ENCODE measurements around the gene MAN1C1.

The MAN1C1 gene

DNA sequence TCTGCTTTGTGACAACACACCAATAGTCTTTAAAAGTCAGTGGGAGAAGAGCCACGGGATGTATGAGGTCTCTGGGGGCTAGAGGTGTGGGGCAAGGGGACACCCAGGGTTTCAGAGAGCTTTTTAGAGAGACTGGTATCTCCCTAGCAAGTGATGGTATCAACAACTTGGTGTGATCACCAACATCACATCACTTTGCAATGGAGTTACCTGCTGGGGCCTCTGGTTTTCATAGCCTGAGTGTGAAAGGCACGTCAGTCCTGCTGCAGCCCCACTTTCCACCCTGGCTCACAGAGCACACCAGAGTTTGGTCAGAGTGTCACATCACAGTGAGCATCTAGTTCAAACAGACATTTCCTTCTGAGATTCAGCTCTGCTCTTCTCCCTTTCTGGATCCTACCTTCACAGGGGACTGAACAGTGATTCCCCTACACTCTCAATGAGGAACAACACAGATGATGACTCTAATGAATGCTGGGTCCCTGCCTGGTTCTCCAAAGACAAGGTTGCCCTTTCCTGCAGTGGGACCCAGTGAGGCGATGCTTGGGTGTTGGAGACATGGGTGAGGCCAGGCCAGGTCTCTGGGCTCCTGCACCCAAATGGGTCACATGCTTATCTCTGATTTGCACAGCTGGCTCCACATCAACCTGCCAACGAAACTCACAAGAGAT, 2.0 kb upstream of the MAN1C1 start:
- DNase-seq (ENCODE audit: low spot score): no peak

DNA sequence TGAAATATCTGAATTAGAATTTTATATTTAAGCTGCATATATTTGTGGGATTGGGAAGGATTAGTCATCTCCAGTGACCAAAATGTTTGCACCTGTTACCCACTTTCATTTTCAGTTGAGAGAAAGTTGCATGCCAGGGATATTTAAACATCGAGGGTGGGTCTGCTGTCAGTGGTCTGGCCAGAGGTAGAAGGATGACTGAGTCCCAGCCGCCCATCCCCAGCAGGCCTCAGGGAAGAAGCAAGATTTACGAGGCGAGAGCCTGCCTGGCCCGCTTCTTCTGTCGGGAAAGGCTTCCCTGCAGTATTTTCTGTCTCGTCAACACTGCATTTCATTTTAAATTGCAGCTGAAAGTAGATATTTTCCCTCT, 1.4 kb upstream of the MAN1C1 start:
- no peak for DNase-seq (ENCODE audit: low spot score)

DNA sequence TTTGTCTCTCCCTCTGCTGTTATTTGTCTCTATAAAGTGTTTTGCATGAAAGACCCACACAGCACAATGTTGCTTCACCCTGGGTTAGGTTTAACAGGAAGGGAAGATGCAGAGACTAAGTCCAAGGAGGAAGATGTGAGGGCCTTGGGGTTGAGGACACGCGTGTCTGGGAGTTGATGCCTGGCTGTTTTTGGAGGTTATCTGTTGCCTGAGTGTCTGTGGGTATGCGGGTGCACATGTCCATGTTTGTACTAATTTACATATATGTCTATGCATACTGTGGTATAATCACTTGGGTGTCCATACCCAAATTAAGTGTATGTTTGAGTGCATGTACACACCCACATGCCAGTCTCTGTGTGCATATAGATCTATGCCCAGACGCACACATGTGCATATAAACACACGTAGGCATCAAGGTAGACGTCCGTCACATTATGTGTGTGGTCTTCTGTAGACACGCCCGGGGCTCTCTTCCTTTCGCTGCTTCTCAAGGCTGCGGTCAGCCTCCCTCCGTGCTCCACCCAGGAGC, 962 bp upstream of the MAN1C1 start:
- no peak for DNase-seq (ENCODE audit: low spot score)

DNA sequence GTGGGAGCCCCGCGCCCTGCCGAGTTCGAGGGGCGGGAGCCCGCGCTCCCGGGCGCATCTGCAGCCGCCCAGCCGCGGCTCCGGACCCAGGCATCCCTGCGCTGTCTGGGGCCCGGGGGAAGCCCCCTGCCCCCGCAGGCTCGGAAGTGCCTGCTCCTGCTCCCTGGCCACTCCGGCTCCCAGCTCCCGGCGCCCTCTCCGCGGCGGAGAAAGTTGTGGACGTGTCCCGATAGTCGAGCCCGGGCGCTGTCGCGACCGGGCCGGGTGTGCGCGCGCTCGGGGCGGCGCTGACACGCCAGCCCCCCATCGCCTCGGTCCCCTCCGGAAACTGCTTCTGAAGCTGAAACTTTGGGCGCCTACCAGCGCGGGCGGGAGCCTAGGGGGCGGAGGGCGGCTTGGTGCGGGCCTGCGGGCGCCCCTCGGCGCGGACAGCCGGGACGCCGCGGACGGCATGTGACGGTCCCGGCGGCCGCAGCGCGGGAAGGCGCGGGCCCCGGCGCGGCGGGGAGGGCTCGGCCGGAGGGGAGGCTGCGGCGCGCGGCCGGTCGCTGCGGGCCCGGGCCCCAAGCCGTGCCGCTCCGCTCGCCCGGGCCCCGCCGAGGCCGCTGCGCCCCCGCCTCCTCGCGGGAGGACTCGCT, 515 bp downstream of the MAN1C1 start:
- no peak for DNase-seq (ENCODE audit: low spot score)

DNA sequence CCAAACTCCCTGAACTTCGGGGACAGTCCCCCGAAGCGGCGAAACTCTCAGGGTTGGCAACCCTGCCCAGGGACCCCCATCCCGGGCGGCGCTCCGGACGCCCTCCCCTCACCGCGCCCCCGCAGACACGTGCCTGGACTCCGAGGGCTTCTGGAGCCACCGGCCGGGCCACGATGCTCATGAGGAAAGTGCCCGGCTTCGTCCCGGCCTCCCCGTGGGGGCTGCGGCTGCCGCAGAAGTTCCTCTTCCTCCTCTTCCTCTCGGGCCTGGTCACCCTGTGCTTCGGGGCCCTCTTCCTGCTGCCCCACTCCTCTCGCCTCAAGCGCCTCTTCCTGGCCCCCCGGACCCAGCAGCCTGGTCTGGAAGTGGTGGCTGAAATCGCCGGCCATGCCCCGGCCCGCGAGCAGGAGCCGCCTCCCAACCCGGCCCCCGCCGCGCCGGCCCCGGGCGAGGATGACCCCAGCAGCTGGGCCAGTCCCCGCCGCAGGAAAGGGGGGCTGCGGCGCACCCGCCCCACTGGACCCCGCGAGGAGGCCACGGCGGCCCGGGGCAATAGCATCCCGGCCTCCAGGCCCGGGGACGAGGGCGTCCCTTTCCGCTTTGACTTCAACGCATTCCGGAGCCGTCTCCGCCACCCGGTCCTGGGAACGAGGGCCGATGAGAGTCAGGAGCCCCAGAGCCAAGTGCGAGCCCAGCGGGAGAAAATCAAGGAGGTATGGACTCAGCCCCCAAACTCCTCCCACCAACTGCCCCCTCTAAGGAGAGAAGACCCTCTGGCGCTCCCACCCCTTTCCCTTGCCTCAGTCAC, 1.2 kb downstream of the MAN1C1 start:
- DNase-seq (ENCODE audit: low spot score): no peak

DNA sequence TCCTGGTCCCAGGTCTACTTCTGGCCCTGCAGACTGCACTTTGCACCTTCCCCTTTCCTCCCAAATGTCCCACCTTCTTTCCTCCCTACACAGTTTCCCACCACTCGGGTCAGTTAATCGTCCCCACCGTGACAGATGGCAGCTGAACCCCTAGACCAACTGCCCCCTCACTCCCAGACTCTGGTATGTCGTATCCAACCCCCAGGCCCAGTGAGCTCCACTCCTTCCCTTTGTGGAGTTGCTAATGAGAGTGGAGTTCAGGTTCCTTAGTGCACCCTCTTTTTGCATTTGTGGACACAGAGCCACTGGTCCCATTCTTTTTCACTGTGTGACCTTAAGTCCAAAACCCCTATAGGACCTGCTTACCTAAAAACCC, 1.8 kb downstream of the MAN1C1 start:
- DNase-seq (ENCODE audit: low spot score): no peak

DNA sequence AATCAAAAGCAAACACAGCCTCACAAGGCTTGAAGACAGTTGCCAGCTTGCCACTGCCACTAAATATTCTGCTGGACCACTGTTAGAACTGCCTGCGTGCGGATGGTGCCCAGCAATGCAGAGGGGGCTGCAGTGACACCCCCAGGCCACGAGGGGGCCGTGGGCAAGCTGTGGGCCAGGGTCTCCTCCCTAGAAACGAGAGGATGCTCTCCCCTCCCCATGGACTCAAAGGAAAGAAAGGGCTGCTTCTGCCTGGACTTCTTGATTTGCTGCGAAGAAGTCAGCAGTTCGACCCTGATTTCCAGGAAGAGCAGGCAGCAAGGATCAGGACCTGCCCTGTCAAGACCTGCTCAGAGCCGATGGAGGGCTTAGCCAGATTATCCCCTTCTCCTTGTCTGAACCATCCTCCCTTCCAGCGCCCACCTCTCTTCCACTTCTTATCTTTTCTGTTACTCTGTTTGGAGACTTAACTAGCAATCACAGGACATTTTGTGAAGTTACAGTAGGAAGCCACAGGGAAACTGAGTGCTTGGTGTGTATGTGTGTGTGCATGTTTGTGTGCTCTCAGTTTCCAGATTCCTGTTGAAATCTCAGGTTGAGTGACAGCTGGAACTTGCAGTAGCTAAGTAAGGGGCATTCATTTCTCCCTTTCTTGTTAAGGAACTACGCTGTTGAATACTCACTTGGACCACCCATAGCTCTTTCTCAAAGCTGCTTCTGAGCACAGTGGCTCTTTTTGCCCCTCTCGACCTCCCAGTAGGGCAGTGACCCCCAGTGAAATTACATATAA, 2.7 kb downstream of the MAN1C1 start:
- DNase-seq (ENCODE audit: low spot score): no peak

DNA sequence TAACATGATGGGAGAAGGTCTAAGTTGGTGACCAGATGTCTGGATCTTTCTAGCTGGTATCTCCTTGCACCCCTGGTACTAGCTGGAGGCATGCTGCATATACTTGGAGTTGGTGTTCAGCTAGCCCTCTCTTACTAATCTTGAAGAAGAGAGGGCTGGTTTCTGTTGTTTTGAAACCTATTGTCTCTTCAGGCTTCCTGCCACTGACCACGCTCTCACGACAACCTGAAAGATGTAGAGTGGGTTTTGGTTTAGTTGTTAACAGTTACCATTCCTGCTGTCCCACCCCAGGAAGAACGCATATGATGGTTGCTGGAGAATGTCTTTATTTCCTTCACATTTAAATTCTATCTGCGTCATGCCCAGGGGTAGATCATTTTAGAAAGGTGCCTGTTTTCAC, 3.6 kb downstream of the MAN1C1 start:
- no peak for DNase-seq (ENCODE audit: low spot score)

DNA sequence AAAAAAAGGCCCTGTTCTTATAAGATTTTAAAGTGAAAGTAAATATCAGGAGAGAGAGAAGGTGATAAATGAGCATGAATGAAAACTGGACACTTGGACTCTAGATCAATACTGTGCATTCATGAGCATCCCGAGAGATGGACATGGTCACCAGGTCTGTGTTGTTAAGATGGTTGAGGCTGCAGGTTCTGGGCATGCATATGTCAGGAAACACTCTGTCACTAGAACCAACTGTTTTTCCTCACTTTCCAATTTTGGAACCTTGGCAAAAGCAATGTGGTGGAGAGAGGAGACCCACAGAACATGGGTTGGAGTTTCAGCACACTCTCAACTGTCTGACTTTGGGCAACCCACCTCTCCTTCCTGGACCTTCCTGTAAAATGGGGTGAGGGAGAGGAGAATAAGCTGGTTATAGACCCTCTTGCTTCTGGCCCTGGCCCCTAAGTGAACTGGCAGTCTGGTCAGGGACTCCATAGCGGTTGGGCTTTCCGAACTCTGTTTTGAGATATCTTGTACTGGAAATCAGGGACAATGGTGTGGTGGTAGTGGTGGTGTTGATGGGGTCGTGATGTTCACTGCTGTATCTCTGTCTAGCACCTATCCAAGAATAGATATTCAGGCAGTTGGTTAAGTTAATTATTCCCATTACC, 4.2 kb downstream of the MAN1C1 start:
- no peak for DNase-seq (ENCODE audit: low spot score)

DNA sequence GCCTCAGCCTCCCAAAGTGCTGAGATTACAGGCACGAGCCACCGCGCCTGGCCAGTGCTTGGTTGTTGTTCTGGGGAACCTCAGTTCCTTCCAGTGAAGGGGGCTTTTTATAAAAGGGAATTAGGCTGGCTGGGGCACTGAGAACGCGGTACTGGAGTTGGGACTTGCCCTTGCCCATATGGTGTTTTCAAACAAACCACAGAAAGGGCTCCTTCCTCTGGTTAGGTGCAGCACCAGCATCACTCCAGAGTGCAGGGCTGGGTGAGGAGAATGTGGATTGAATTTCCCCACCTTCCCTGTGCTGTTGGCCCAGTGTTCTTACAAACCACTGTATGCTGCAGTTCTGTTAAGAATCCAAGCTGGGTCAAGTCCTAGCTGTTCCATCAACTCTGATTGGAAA, 5.3 kb downstream of the MAN1C1 start:
- no peak for DNase-seq (ENCODE audit: low spot score)

DNA sequence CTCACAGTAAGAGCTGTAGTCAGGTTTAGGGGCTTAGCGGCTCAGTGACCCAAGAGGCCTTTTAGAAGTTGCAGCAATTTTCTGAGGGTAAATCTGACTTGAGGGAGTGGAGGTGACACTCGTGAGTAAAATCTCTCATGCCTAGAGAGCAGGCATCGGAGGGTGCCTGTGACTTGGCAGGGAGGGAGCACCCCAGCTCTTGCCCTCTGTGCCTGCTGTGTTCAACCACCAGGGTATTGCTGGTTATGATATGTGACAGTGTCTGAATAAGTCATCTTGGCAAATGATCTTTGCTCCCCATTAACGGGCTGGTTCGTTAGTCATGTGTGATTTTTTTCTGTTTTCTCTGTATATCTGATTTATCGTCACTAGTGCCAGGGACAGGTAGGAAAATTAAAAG, 5.9 kb downstream of the MAN1C1 start:
- no peak for DNase-seq (ENCODE audit: low spot score)

DNA sequence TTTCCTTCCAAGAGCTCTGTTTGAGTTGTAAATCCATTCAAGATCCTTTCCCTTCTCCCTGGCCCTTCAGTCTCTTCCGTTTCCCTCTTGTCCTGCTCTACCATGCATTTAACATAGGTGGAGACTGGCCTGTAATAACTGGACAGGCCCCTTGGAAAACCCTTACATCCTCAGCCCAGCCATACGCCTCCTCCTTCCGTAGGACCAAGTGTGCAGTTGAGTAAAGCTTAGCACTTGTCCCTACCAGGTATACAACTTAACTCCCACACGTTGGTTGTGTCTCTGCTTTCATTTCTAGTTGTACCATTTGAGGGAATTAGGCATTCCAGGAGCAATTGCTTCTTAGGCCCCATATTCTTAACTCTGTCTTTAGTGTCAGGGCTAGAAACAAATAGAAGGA, 6.4 kb downstream of the MAN1C1 start:
- DNase-seq (ENCODE audit: low spot score): no peak

DNA sequence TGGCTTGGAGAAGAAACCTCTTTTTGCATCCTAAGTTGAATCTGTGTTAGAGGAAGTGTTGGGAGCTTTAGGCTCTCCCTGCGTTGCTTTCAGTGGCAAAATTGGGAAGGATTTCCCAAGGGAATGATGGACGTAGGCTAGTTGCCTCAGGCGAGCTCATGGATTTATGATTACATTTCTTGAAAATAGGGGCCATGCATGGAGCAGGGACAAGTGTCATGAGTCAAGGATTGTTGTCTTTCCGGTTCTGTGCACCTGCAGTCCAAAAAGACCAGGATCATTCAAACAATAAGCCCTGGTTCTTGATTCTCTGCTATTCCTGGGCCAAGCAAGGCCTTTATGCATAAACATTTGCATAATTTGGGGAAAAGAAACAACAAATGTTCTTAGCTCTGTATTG, 7.1 kb downstream of the MAN1C1 start:
- DNase-seq (ENCODE audit: low spot score): no peak

DNA sequence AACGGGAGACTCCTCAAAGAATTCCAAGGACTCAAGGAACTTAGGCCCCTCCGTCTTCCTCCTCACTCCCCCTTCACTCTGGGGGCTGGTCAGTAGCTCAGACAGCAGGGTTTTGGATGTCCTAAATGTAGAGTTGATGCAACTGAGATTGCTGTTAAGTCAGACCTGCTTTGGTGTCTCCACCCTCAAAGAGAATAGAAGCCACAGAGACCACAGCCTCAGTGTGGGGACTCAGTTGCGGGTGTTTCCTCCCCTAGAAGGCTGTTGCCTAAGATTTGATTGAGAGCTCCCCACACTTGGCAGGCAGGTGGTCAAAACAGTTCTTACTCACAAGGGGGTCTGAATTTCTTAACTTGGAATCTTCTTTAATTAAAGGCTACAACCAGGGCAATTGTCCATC, 7.6 kb downstream of the MAN1C1 start:
- DNase-seq (ENCODE audit: low spot score): no peak

DNA sequence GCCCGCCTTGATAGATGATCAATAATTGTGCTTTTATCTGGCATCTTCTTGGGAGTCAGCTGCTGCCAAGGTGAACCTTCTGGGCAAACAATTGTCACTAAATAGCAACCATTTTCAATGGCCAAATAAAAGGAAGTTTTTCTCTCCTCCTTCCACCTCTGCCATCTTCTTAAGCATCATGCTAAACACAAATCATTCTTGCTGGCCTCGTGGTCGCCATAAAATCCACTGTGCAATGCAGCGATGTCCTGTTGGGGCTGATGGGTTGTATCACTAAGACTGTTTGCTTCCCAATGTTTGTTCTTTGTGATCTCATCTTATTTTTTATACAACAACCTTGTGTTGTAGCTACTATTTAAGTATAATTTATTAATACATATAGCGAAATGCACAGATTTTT, 8.0 kb downstream of the MAN1C1 start:
- no peak for DNase-seq (ENCODE audit: low spot score)

DNA sequence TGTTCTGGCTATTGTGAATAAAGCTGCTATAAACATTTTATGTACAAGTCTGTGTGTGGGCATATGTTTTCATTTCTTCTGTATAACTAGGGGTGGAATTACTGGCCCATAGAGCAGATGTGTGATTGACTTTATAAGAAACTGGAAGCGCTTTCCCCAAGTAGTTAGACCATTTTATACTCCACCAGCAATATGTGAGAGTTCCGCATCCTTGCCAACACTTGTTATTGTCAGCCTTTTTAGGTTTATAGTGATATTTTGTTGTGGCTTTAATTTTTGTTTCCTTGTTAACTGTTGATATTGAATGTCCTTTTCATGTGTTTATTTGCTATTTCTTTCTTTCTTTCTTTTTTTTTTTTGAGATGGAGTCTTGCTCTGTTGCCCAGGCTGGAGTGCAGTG, 9.4 kb downstream of the MAN1C1 start:
- DNase-seq (ENCODE audit: low spot score): no peak

DNA sequence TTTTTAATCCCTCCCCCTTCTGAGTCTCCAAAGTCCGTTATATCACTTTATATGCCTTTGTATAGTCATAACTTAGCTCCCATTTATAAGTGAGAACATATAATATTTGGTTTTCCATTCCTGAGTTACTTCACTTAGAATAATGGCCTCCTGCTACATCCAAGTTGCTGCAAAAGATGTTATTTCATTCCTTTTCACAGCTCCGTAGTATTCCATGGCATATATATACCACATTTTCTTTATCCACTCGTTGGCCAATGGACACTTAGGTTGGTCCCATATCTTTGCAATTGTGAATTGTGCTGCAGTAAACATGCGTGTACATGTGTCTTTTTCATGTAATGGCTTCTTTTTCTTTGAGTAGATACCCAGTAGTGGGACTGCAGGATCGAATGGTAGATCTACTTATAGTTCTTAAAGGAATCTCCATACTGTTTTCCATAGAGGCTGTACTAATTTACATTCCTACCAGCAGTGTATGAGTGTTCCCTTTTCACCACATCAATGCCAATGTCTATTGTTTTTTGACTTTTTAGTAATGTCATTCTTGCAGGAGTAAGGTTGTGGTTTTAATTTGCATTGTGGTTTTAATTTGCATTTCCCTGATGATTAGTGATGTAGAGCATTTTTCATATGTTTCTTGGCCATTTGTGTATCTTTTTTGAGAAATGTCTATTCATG, 12.3 kb downstream of the MAN1C1 start:
- DNase-seq (ENCODE audit: low spot score): no peak

DNA sequence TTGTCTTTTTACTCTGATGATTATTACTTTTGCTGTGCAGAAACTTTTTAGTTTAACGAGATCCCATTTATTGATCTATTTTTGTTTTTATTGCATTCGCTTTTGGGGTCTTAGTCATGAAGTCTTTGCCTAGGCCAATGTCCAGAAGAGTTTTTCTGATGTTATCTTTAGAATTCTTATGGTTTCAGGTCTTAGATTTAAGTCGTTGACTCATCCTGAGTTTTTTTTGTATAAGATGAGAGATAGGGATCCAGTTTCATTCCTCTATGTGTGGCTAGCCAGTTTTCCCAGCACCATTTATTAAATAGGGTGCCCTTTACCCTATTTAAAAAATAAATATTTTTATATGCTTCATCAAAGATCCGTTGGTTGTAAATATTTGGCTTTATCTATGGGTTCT, 13.2 kb downstream of the MAN1C1 start:
- no peak for DNase-seq (ENCODE audit: low spot score)

DNA sequence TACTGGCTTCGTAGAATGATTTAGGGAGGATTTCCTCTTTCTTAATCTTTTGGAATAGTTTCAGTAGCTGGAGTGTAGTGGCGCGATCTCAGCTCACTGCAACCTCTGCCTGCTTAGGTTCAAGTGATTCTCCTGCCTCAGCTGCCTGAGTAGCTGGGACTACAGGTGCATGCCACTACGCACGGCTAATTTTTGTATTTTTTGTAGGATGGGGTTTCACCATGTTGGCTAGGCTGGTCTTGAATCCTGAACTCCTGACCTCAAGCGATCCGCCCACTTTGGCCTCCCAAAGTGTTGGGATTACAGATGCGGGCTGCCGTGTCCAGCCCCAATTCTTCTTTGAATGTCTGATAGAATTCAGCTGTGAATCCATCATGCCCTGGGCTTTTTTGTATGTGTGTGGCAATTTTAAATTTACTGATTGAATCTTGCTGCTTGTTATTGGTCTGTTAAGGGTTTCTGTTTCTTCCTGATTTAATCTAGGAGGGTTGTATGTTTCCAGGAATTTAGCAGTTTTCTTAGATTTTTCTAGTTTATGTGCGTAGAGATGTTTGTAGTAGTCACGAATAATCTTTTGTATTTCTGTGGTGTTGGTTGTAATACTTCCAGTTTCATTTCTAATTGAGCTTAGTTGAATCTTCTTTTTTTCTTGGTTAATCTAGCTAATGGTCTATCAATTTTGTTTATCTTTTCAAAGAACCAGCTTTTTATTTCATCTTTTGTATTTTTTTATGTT, 15.3 kb downstream of the MAN1C1 start:
- DNase-seq (ENCODE audit: low spot score): no peak

DNA sequence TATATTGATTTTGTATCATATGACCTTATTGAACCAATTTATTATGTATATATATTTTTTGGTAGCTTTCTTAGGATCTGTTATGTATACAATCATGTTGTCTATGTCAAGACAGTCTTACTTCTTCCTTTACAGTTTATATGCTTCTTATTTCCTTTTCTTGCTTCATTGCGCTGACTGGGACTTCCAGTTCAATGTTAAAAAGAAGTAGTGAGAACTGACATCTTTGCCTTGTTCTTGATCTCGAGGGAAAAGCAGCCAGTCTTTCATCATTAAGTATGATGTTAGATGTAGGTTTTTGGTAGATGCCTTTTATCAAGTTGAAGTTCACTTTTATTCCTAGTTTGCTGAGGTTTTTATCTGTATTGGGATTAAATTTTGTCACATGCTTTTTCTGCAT, 17.5 kb downstream of the MAN1C1 start:
- DNase-seq (ENCODE audit: low spot score): no peak

DNA sequence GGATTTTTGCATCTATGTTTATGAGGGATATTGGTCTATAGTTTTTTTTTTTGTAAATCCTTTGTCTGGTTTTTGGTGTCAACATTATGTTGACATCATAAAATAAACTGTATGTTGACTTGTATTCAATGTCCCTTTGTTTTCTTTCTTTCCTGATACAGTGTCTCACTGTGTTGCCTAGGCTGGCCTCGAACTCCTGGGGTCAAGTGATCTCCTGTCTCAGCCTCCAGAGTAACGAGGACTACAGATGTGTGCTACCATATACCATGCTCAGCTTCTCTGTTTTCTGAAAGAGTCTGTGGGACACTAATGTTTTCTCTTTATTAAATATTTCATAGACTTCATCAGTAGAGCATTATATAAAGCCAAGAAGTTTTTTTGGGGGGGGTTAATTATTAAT, 18.3 kb downstream of the MAN1C1 start:
- DNase-seq (ENCODE audit: low spot score): no peak

All from LoVo (cell line).